ENCODE data around the gene LRMDA.
"Not testable (repeated sequence)": the region's sequence is repeated elsewhere in the genome, so short reads cannot be mapped to it uniquely, and the experiment has no call there.

LRMDA gene

DNA sequence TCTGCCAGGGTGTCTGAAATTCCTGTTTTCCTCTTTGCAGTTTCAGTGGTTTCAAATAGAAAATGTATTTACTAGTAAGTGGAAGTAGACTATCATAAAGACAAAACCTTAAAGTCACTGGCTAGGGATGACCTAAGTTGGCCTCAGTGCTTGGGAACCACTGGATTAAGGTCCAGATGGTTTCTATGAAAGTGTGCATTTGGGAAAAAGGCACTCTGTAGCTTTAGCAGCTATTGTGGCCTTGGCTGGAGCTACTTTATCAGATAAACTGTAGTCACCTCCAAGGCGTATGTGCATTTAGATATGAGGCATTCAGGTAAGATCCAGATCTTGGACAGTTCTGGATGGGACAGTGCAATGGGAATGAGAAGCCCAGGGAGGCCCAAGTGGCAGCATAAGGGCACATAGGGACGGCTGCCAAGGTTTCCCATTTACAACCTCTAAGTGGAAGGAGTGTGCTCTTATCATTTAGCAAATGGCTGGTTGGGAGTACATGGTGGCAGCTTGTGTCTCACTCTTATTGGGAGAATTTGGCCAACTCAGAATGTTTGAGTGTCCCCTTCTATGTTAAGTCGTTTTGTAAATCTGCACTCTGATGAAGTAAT, 185.6 kb downstream of the LRMDA start:
- no peak overlapping the region for H3K27ac ChIP-seq

GRCh38 chr10:75617485-75618155, 186.2 kb downstream of the LRMDA start:
- Histone ChIP-seq H3K4me3 (no peak overlapping the region), H3K9me3 (no peaks in the 10 kb centered on the region), H3K27ac (no peak overlapping the region), H3K27me3 (no peaks in the 10 kb centered on the region), H3K36me3 (no peaks in the 10 kb centered on the region), H3K4me1 (peaks cover 0 to 28% (median 9%) of the 10 kb centered on the region in 4 donors)
- intact Hi-C loops (cut with DNase I; ENCODE audit: low total_unique reads), result no loop called here
- DNase-seq, result peak in 1 of 2 donors; percentile 80
- no peak for TF ChIP-seq CTCF (IDR thresholded peaks at IDR 0.05)

More for the DNA sequence above, 185.6 kb downstream of the LRMDA start:
- intact Hi-C loops (cut with DNase I; ENCODE audit: low total_unique reads), result no loop called here
- Histone ChIP-seq H3K4me1 (peaks cover 0 to 29% (median 10%) of the 10 kb centered on the region in 4 donors), H3K27me3 (no peaks in the 10 kb centered on the region), H3K36me3 (no peaks in the 10 kb centered on the region), H3K9me3 (no peaks in the 10 kb centered on the region), H3K4me3 (no peak overlapping the region)
- no peak for TF ChIP-seq CTCF (IDR thresholded peaks at IDR 0.05)
- no peak for DNase-seq

- no peaks in the 10 kb centered on the region for H3K27me3 ChIP-seq
- TF ChIP-seq CTCF (IDR thresholded peaks at IDR 0.05), result no peak
- no peak for DNase-seq
- H3K9me3 ChIP-seq, result no peaks in the 10 kb centered on the region
- no peak overlapping the region for H3K27ac ChIP-seq
- H3K4me3 ChIP-seq, result no peak overlapping the region
- H3K4me1 ChIP-seq, result peaks cover 0 to 8% (median 0%) of the 10 kb centered on the region in 4 donors
- no peaks in the 10 kb centered on the region for H3K36me3 ChIP-seq
- intact Hi-C loops (cut with DNase I; ENCODE audit: low total_unique reads), result no loop called here
These were observed 188.2 kb downstream of the LRMDA start for GRCh38 chr10:75619635-75620034.

- Histone ChIP-seq H3K9me3 (no peaks in the 10 kb centered on the region), H3K4me1 (peaks cover 0 to 7% (median 0%) of the 10 kb centered on the region in 4 donors), H3K36me3 (no peaks in the 10 kb centered on the region), H3K27ac (no peak overlapping the region), H3K4me3 (no peak overlapping the region), H3K27me3 (no peaks in the 10 kb centered on the region)
- TF ChIP-seq CTCF (IDR thresholded peaks at IDR 0.05), result no peak
- intact Hi-C loops (cut with DNase I; ENCODE audit: low total_unique reads), result no loop called here
- DNase-seq, result no peak
These were observed 188.9 kb downstream of the LRMDA start for GRCh38 chr10:75620356-75620755.

DNA sequence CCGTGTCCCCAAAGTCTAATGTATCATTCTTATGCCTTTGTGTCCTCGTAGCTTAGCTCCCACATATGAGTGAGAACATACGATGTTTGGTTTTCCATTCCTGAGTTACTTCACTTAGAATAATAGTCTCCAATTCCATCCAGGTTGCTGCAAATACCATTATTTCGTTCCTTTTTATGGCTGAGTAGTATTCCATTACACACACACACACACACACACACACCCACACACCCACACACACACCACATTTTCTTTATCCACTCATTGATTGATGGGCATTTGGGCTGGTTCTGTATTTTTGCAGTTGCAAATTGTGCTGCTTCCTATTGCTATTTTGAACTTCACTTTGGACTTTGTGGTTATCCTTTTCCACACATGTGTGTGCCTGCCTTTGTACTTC, 189.6 kb downstream of the LRMDA start:
- H3K4me3 ChIP-seq; intact Hi-C loops (cut with DNase I; ENCODE audit: low total_unique reads); H3K27me3 ChIP-seq; H3K9me3 ChIP-seq; H3K36me3 ChIP-seq; DNase-seq; H3K4me1 ChIP-seq; H3K27ac ChIP-seq: not testable (repeated sequence)

DNA sequence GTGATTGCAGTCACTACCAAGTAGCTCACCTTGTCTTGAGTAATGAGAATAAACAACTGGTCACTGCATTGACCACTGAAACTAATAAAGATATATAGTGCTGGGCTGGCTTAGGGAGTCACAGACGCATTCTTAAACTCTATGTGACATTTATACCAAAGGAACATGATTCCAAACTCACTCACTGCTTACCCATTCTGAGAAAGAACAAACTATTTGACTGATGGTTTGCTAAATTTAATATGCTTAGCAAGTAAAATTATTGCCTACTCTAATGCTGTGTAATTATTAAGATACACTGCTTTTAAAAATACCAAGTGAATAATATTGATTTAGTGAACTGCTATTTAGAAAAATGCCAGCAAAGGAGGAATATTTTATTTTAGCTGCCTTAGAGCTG, 191.1 kb downstream of the LRMDA start:
- Histone ChIP-seq H3K4me3 (no peak overlapping the region), H3K27ac (no peak overlapping the region), H3K27me3 (no peaks in the 10 kb centered on the region), H3K4me1 (peaks cover 0 to 7% (median 0%) of the 10 kb centered on the region in 4 donors), H3K9me3 (no peaks in the 10 kb centered on the region), H3K36me3 (no peaks in the 10 kb centered on the region)
- intact Hi-C loops (cut with DNase I; ENCODE audit: low total_unique reads), result no loop called here
- DNase-seq, result no peak
- TF ChIP-seq CTCF (IDR thresholded peaks at IDR 0.05), result no peak

Data from tibial artery (tissue), 4 donors.